ENCODE results near the gene SEC22C.
"Not testable (repeated sequence)": the region's sequence is repeated elsewhere in the genome, so short reads cannot be mapped to it uniquely, and the experiment has no call there.

GRCh38 chr3:42597098-42597497 is 15.3 kb upstream of the SEC22C start:
- not testable (repeated sequence) for TF ChIP-seq CTCF, POLR2A (IDR thresholded peaks at IDR 0.05)
